Testis (tissue), 3 donors: Measurements from ENCODE around the gene ANKRD12. TPM values are rescaled to one million over a fixed set of nuclear protein-coding genes. Genes with fewer than 3 reads are reported as not detected.

ENCODE experiments used
- DNase-seq: peaks from one replicate; pipeline ENCODE4 v3.0.0-alpha.2; 2019
- H3K27ac ChIP-seq, 2 donors: fragments of 200-600 bp; sonication (generic); one replicate each; pipeline ENCODE4 v1.5.1; 2019
- H3K27me3 ChIP-seq: fragments of 200-600 bp; sonication (generic); one replicate; pipeline ENCODE4 v1.5.1; 2019
- H3K36me3 ChIP-seq: fragments of 200-600 bp; sonication (generic); one replicate; pipeline ENCODE4 v1.5.1; 2017; ENCODE audit warnings: low read depth; ENCODE audit errors: missing control alignments
- H3K4me1 ChIP-seq: fragments of 200-600 bp; sonication (generic); one replicate; pipeline ENCODE4 v1.5.1; 2019
- H3K4me3 ChIP-seq, 2 donors: fragments of 200-600 bp; sonication (generic); one replicate each; pipeline ENCODE4 v1.5.1; 2017 to 2019
- H3K9me3 ChIP-seq: fragments of 200-600 bp; sonication (generic); one replicate; pipeline ENCODE4 v1.5.1; 2017
- POLR2A ChIP-seq: fragments of 450-650 bp; IDR thresholded peaks from one replicate; pipeline ENCODE4 v1.6.1; 2017; ENCODE audit warnings: antibody characterized with exemption, mild to moderate bottlenecking, moderate library complexity
- WGBS, 2 donors: methylation state at CpG; one replicate each; pipeline ENCODE4 v1.1.5; 2018; 5-methylcytosine and 5-hydroxymethylcytosine counted together
- intact Hi-C: fragments of 100-400 bp; cut with DNase I; formaldehyde crosslinking; loops from one replicate; pipeline ENCODE4 v1.15.1; 2023; ENCODE audit warnings: low total_unique reads
- polyA plus RNA-seq: library from polyadenylated mRNA; stranded (reverse); fragments of 350-450 nt; fragmentation: Illumina TruSeq; extraction: RNeasy Lipid Tissue Mini Kit (QIAGEN cat#74804); gene quantifications from one replicate; pipeline ENCODE4 v1.2.3, GENCODE V29; 2014; ENCODE audit warnings: low read depth, low replicate concordance; ENCODE audit not compliant: insufficient read depth
- total RNA-seq, 2 donors: library from RNA; depleted of rRNA; stranded (reverse); fragments of >200 nt; gene quantifications; one replicate each; pipeline ENCODE4 v1.2.3, GENCODE V29; 2016
- TF ChIP-seq, protein P1 (sequence below), 3 experiments: fragments of 450-650 bp in 2 of 3; fragments of 200-600 bp in 1 of 3; sonication (generic) in 1 of 3; IDR thresholded peaks; one replicate each; pipeline ENCODE4 v1.5.1; 2016 to 2019; ENCODE audit warnings: antibody characterized with exemption in 3 of 3, mild to moderate bottlenecking in 2 of 3, moderate library complexity in 1 of 3

ANKRD12 gene
- total and polyA plus RNA-seq, 3 donors from 2014 or later, result 4.5 to 59.7 (median 58.5) TPM

DNA sequence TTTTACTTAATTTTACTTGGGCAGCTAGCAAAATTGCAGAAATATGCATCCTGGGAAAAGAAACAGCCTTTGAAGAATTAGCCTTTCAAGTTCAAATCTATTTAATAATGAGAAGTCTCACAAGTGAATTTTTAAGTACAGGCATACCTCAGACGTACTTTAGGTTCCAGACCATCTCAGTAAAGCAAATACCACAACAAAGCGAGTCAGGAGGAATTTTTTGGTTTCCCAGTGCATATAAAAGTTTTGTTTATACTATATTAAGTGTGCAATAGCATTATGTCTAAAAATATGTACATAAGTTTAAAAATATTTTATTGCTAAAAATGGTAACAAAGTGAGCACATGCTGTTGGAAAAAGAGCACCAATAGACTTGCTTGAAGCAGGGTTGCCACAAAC, 147.2 kb downstream of the ANKRD12 start:
- no peaks in the 10 kb centered on the region for H3K4me1 ChIP-seq
- intact Hi-C loops, result no loop called here
- no peak overlapping the region for H3K27ac ChIP-seq
- no peak for DNase-seq
- 77 to 87% methylated on average over 2 of the region's 2 CpGs for WGBS, 2 donors
- TF ChIP-seq, protein P1, sequence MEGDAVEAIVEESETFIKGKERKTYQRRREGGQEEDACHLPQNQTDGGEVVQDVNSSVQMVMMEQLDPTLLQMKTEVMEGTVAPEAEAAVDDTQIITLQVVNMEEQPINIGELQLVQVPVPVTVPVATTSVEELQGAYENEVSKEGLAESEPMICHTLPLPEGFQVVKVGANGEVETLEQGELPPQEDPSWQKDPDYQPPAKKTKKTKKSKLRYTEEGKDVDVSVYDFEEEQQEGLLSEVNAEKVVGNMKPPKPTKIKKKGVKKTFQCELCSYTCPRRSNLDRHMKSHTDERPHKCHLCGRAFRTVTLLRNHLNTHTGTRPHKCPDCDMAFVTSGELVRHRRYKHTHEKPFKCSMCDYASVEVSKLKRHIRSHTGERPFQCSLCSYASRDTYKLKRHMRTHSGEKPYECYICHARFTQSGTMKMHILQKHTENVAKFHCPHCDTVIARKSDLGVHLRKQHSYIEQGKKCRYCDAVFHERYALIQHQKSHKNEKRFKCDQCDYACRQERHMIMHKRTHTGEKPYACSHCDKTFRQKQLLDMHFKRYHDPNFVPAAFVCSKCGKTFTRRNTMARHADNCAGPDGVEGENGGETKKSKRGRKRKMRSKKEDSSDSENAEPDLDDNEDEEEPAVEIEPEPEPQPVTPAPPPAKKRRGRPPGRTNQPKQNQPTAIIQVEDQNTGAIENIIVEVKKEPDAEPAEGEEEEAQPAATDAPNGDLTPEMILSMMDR (IDR thresholded peaks at IDR 0.05), result no peak
- TF ChIP-seq POLR2A, result no peak
- no peaks in the 10 kb centered on the region for H3K27me3 ChIP-seq
- H3K4me3 ChIP-seq, result no peak overlapping the region
- no peaks in the 10 kb centered on the region for H3K9me3 ChIP-seq
- no peaks in the 10 kb centered on the region for H3K36me3 ChIP-seq

- 57 to 66% methylated on average over 2 of the region's 2 CpGs for WGBS, 2 donors
- Histone ChIP-seq H3K4me3 (no peak overlapping the region), H3K36me3 (no peaks in the 10 kb centered on the region), H3K9me3 (no peaks in the 10 kb centered on the region), H3K27ac (no peak overlapping the region), H3K4me1 (no peaks in the 10 kb centered on the region), H3K27me3 (no peaks in the 10 kb centered on the region)
- DNase-seq, result no peak
- no peak for TF ChIP-seq POLR2A
- TF ChIP-seq, protein P1 (IDR thresholded peaks at IDR 0.05), result no peak
- intact Hi-C loops, result no loop called here
Measured at GRCh38 chr18:9285604-9286003, 149.0 kb downstream of the ANKRD12 start.

DNA sequence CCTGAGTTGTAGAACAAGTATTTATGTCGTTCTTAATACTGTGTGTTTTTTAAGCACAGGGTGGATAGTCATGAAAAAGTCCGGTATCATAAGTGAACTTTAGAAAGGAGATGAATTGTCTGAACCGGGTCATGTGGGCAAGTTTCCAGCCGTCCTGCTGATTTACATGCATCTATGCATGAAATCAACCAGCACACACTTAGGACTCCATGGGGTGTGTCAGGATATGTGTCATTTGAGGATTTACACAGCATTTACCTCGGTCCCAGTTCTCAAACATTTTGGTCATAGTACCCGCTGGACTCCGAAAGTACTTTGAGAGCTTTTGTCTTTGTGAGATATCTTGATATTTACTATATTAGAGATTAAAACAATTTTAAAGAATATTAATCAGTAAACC, 150.5 kb downstream of the ANKRD12 start:
- no peaks in the 10 kb centered on the region for H3K36me3 ChIP-seq
- 34 to 71% methylated on average over 7 of the region's 7 CpGs for WGBS, 2 donors
- no peak overlapping the region for H3K27ac ChIP-seq
- H3K4me3 ChIP-seq, result no peak overlapping the region
- intact Hi-C loops, result no loop called here
- TF ChIP-seq POLR2A, result no peak
- TF ChIP-seq, protein P1 (IDR thresholded peaks at IDR 0.05), result no peak
- no peaks in the 10 kb centered on the region for H3K27me3 ChIP-seq
- H3K9me3 ChIP-seq, result no peaks in the 10 kb centered on the region
- DNase-seq, result no peak
- H3K4me1 ChIP-seq, result no peaks in the 10 kb centered on the region

- no peak for DNase-seq
- Histone ChIP-seq H3K27me3 (no peaks in the 10 kb centered on the region), H3K4me1 (no peaks in the 10 kb centered on the region), H3K36me3 (no peaks in the 10 kb centered on the region), H3K9me3 (no peaks in the 10 kb centered on the region), H3K4me3 (no peak overlapping the region), H3K27ac (no peak overlapping the region)
- intact Hi-C loops, result no loop called here
- TF ChIP-seq, protein P1 (IDR thresholded peaks at IDR 0.05), result no peak
- no peak for TF ChIP-seq POLR2A
Measured at GRCh38 chr18:9289698-9290097, 153.1 kb downstream of the ANKRD12 start.

DNA sequence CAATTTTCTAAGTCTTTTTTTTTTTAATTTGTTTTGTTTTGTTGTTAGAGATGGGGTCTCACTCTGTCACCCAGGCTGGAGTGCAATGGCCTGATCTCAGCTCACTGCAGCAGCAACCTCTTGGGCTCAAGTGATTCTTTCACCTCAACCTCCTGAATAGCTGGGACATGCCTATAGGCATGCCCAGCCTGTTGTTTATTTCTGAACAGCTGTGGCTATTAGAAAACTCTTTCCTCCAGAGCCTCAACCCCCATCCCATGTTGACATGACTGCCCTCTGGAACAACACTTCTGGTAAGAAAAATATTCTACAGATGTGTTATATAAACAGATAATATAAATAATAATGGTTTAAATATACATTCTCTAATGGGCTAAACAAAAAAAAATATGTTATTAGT, 153.6 kb downstream of the ANKRD12 start:
- Histone ChIP-seq H3K9me3 (no peaks in the 10 kb centered on the region), H3K36me3 (no peaks in the 10 kb centered on the region), H3K27ac (no peak overlapping the region), H3K4me3 (no peak overlapping the region), H3K4me1 (no peaks in the 10 kb centered on the region), H3K27me3 (no peaks in the 10 kb centered on the region)
- DNase-seq, result no peak
- intact Hi-C loops, result no loop called here
- no peak for TF ChIP-seq POLR2A
- TF ChIP-seq, protein P1 (IDR thresholded peaks at IDR 0.05), result no peak
